PC-9 (cell line): ENCODE measurements around the gene WDR48.

Experiments used
- EZH2 ChIP-seq: fragments of 200-600 bp; sonication (generic); IDR thresholded peaks from 2 replicates; pipeline ENCODE4 v1.8.0; 2017; ENCODE audit warnings: antibody characterized with exemption, low read depth
- TF ChIP-seq, protein P1 (sequence below): fragments of 200-600 bp; sonication (generic); conservative IDR thresholded peaks from 2 replicates; pipeline ENCODE4 v1.6.1; 2017; ENCODE audit warnings: mixed run types, antibody characterized with exemption, mild to moderate bottlenecking, moderate library complexity

DNA sequence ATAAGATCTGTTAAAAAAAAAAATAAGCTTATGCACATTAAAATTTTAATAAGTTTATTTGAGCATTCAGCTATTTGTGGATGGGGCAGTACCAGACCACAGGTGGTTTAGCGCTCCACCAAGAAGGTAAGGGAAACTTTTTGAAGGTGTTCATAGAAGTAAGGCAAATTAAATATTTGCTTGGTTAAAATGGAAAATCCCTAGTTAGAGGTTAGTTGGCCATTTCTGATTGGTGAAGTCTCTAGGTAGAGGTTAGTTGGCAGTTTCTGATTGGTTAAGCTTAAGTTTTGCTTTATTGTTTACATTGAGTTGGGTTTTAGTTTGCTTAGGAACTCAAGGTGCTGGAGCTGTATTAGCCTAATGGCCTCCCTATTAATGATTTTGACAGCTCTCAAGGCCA is 30.8 kb upstream of the WDR48 start:
- TF ChIP-seq, protein P1, sequence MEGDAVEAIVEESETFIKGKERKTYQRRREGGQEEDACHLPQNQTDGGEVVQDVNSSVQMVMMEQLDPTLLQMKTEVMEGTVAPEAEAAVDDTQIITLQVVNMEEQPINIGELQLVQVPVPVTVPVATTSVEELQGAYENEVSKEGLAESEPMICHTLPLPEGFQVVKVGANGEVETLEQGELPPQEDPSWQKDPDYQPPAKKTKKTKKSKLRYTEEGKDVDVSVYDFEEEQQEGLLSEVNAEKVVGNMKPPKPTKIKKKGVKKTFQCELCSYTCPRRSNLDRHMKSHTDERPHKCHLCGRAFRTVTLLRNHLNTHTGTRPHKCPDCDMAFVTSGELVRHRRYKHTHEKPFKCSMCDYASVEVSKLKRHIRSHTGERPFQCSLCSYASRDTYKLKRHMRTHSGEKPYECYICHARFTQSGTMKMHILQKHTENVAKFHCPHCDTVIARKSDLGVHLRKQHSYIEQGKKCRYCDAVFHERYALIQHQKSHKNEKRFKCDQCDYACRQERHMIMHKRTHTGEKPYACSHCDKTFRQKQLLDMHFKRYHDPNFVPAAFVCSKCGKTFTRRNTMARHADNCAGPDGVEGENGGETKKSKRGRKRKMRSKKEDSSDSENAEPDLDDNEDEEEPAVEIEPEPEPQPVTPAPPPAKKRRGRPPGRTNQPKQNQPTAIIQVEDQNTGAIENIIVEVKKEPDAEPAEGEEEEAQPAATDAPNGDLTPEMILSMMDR = no peak
- no peak for TF ChIP-seq EZH2
